ENCODE results near the gene EVX1.

EVX1 gene

GRCh38 chr7:27269455-27269854 is 26.9 kb downstream of the EVX1 start:
- no peak for ATAC-seq (ENCODE audit: low read depth)
- Histone ChIP-seq H3K36me3 (ENCODE audit: low read depth) (no peaks in the 10 kb centered on the region), H3K27me3 (ENCODE audit: insufficient read depth, poor library complexity, severe bottlenecking) (no peaks in the 10 kb centered on the region), H3K9me3 (ENCODE audit: severe bottlenecking) (peaks cover 2% of the 10 kb centered on the region), H3K4me1 (ENCODE audit: insufficient read depth, poor library complexity, severe bottlenecking) (no peaks in the 10 kb centered on the region), H3K27ac (ENCODE audit: poor library complexity, severe bottlenecking) (no peak overlapping the region), H3K4me3 (ENCODE audit: severe bottlenecking) (no peak overlapping the region)
- DNase-seq (ENCODE audit: low spot score), result no peak
- TF ChIP-seq CTCF (IDR thresholded peaks at IDR 0.05; ENCODE audit: poor library complexity, severe bottlenecking), result no peak

- no peaks in the 10 kb centered on the region for H3K4me1 ChIP-seq (ENCODE audit: insufficient read depth, poor library complexity, severe bottlenecking)
- TF ChIP-seq CTCF (IDR thresholded peaks at IDR 0.05; ENCODE audit: poor library complexity, severe bottlenecking), result no peak
- H3K4me3 ChIP-seq (ENCODE audit: severe bottlenecking), result no peak overlapping the region
- H3K9me3 ChIP-seq (ENCODE audit: severe bottlenecking), result peaks cover 2% of the 10 kb centered on the region
- H3K27me3 ChIP-seq (ENCODE audit: insufficient read depth, poor library complexity, severe bottlenecking), result no peaks in the 10 kb centered on the region
- no peak overlapping the region for H3K27ac ChIP-seq (ENCODE audit: poor library complexity, severe bottlenecking)
- ATAC-seq (ENCODE audit: low read depth), result no peak
- no peak for DNase-seq (ENCODE audit: low spot score)
- H3K36me3 ChIP-seq (ENCODE audit: low read depth), result no peaks in the 10 kb centered on the region
Measured at GRCh38 chr7:27271384-27271783, 28.8 kb downstream of the EVX1 start.

- no peaks in the 10 kb centered on the region for H3K36me3 ChIP-seq (ENCODE audit: low read depth)
- H3K27ac ChIP-seq (ENCODE audit: poor library complexity, severe bottlenecking), result no peak overlapping the region
- TF ChIP-seq CTCF (IDR thresholded peaks at IDR 0.05; ENCODE audit: poor library complexity, severe bottlenecking), result no peak
- ATAC-seq (ENCODE audit: low read depth), result peak; percentile 93
- H3K4me1 ChIP-seq (ENCODE audit: insufficient read depth, poor library complexity, severe bottlenecking), result peaks cover 5% of the 10 kb centered on the region
- H3K27me3 ChIP-seq (ENCODE audit: insufficient read depth, poor library complexity, severe bottlenecking), result no peaks in the 10 kb centered on the region
- H3K9me3 ChIP-seq (ENCODE audit: severe bottlenecking), result no peaks in the 10 kb centered on the region
- no peak for DNase-seq (ENCODE audit: low spot score)
- no peak overlapping the region for H3K4me3 ChIP-seq (ENCODE audit: severe bottlenecking)
Measured at GRCh38 chr7:27277628-27278027, 35.0 kb downstream of the EVX1 start.

- TF ChIP-seq CTCF (IDR thresholded peaks at IDR 0.05; ENCODE audit: poor library complexity, severe bottlenecking), result no peak
- no peak overlapping the region for H3K4me3 ChIP-seq (ENCODE audit: severe bottlenecking)
- H3K27ac ChIP-seq (ENCODE audit: poor library complexity, severe bottlenecking), result no peak overlapping the region
- no peaks in the 10 kb centered on the region for H3K9me3 ChIP-seq (ENCODE audit: severe bottlenecking)
- no peaks in the 10 kb centered on the region for H3K27me3 ChIP-seq (ENCODE audit: insufficient read depth, poor library complexity, severe bottlenecking)
- H3K4me1 ChIP-seq (ENCODE audit: insufficient read depth, poor library complexity, severe bottlenecking), result no peaks in the 10 kb centered on the region
- ATAC-seq (ENCODE audit: low read depth) (no peak), DNase-seq (ENCODE audit: low spot score) (no peak)
- H3K36me3 ChIP-seq (ENCODE audit: low read depth), result no peaks in the 10 kb centered on the region
Measured at GRCh38 chr7:27283558-27283957, 41.0 kb downstream of the EVX1 start.

- no peak for TF ChIP-seq CTCF (IDR thresholded peaks at IDR 0.05; ENCODE audit: poor library complexity, severe bottlenecking)
- no peak for DNase-seq (ENCODE audit: low spot score)
- Histone ChIP-seq H3K36me3 (ENCODE audit: low read depth) (no peaks in the 10 kb centered on the region), H3K4me1 (ENCODE audit: insufficient read depth, poor library complexity, severe bottlenecking) (no peaks in the 10 kb centered on the region), H3K4me3 (ENCODE audit: severe bottlenecking) (no peak overlapping the region), H3K9me3 (ENCODE audit: severe bottlenecking) (no peaks in the 10 kb centered on the region), H3K27me3 (ENCODE audit: insufficient read depth, poor library complexity, severe bottlenecking) (no peaks in the 10 kb centered on the region), H3K27ac (ENCODE audit: poor library complexity, severe bottlenecking) (no peak overlapping the region)
- ATAC-seq (ENCODE audit: low read depth), result no peak
Measured at GRCh38 chr7:27295236-27295635, 52.6 kb downstream of the EVX1 start.
